ENCODE results near the gene RLF.

GRCh38 chr1:40141878-40142535, 19.2 kb upstream of the RLF start:
- TF ChIP-seq, protein P1, sequence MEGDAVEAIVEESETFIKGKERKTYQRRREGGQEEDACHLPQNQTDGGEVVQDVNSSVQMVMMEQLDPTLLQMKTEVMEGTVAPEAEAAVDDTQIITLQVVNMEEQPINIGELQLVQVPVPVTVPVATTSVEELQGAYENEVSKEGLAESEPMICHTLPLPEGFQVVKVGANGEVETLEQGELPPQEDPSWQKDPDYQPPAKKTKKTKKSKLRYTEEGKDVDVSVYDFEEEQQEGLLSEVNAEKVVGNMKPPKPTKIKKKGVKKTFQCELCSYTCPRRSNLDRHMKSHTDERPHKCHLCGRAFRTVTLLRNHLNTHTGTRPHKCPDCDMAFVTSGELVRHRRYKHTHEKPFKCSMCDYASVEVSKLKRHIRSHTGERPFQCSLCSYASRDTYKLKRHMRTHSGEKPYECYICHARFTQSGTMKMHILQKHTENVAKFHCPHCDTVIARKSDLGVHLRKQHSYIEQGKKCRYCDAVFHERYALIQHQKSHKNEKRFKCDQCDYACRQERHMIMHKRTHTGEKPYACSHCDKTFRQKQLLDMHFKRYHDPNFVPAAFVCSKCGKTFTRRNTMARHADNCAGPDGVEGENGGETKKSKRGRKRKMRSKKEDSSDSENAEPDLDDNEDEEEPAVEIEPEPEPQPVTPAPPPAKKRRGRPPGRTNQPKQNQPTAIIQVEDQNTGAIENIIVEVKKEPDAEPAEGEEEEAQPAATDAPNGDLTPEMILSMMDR (IDR thresholded peaks at IDR 0.05; ENCODE audit: low read depth, low read length), result no peak
- TF ChIP-seq POLR2A (IDR thresholded peaks at IDR 0.05; ENCODE audit: extremely low read depth, insufficient read length) (no peak), MAX (IDR thresholded peaks at IDR 0.05; ENCODE audit: low read depth, low read length) (no peak), MYC (IDR thresholded peaks at IDR 0.05; ENCODE audit: low read depth, low read length) (no peak)
